Panc1 (cell line): Measurements from ENCODE around the gene FPR3. TPM values are rescaled to one million over a fixed set of nuclear protein-coding genes. Genes with fewer than 3 reads are reported as not detected.
A peak's percentile ranks its signal among the peaks of the same experiment; 100 is the strongest.

Experiments used
- ATAC-seq: fragments of 200-7000 bp; cut with Tn5 transposase; 2 replicates; pipeline ENCODE4 v1.9.1; 2020; ENCODE audit warnings: mild to moderate bottlenecking, moderate library complexity
- BruUV-seq: library from RNA; stranded (reverse); fragments of 400-500 nt; replicated peaks from 2 replicates; lab custom pipeline; 2021; lab: Mats Ljungman, UMichigan
- CTCF ChIA-PET: fragments of 300-600 bp; sonication (Branson Sonifier 250); formaldehyde crosslinking; loops from one replicate; lab custom pipeline; 2022; ENCODE audit warnings: antibody characterized with exemption; lab: Charles Lee
- POLR2A ChIA-PET: fragments of 300-600 bp; sonication (Branson Sonifier 250); formaldehyde crosslinking; loops from one replicate; lab custom pipeline; 2022; ENCODE audit warnings: antibody characterized with exemption; lab: Charles Lee
- DNase-seq: peaks from one replicate; pipeline ENCODE4 v3.0.0-alpha.2; 2010; ENCODE audit warnings: low read depth, low spot score
- H3K27ac ChIP-seq: 2 replicates; pipeline ENCODE4 v1.5.1; 2011; ENCODE audit warnings: mild to moderate bottlenecking, low read length, inconsistent platforms
- H3K27me3 ChIP-seq: fragments of 200-500 bp; sonication (Bioruptor generic); 2 replicates; pipeline ENCODE4 v1.6.0; 2014; ENCODE audit warnings: low read length, inconsistent platforms; ENCODE audit not compliant: control insufficient read depth, insufficient read depth
- H3K36me3 ChIP-seq: fragments of 200-500 bp; sonication (Bioruptor generic); 2 replicates; pipeline ENCODE4 v1.5.1; 2014; ENCODE audit warnings: inconsistent platforms, mild to moderate bottlenecking, low read length, moderate library complexity; ENCODE audit not compliant: control insufficient read depth, insufficient read depth
- H3K4me1 ChIP-seq: 2 replicates; pipeline ENCODE4 v1.5.1; 2011; ENCODE audit warnings: inconsistent platforms, mild to moderate bottlenecking, low read length, moderate library complexity; ENCODE audit not compliant: control insufficient read depth, insufficient read depth
- H3K4me3 ChIP-seq, 2 experiments: 2 replicates each; pipeline ENCODE4 v1.5.1; 2011 to 2012; ENCODE audit warnings: low read depth in 2 of 2, low read length in 2 of 2, mild to moderate bottlenecking in 2 of 2, inconsistent platforms in 1 of 2, moderate library complexity in 1 of 2
- H3K9me3 ChIP-seq: fragments of 200-500 bp; sonication (Bioruptor generic); 2 replicates; pipeline ENCODE4 v1.5.1; 2014; ENCODE audit warnings: low read depth, mild to moderate bottlenecking, inconsistent platforms, low read length, moderate library complexity; ENCODE audit not compliant: control insufficient read depth, insufficient read depth
- CTCF ChIP-seq: fragments of 450-650 bp; IDR thresholded peaks from 2 replicates; pipeline ENCODE4 v1.5.1; 2017; ENCODE audit warnings: mild to moderate bottlenecking
- POLR2AphosphoS5 ChIP-seq: IDR thresholded peaks from 2 replicates; pipeline ENCODE4 v1.6.1; 2012; ENCODE audit warnings: mild to moderate bottlenecking, low read depth, low read length, moderate library complexity
- REST ChIP-seq, 2 experiments: IDR thresholded peaks; 2 replicates each; pipeline ENCODE4 v1.6.1; 2011 to 2012; ENCODE audit warnings: low read depth in 2 of 2, control low read depth in 1 of 2, low read length in 1 of 2, mild to moderate bottlenecking in 1 of 2, moderate library complexity in 1 of 2; ENCODE audit not compliant: insufficient read depth in 1 of 2
- SIN3A ChIP-seq: IDR thresholded peaks from 2 replicates; pipeline ENCODE4 v1.6.1; 2012; ENCODE audit warnings: low read depth, mild to moderate bottlenecking, low read length, moderate library complexity, borderline replicate concordance; ENCODE audit not compliant: insufficient read depth
- TCF7L2 ChIP-seq: IDR thresholded peaks from 2 replicates; pipeline ENCODE4 v1.6.1; 2011; ENCODE audit warnings: mild to moderate bottlenecking, low read depth, low read length, inconsistent platforms
- in situ Hi-C: cut with HindIII; loops from 2 replicates; pipeline ENCODE4 v1.10.0; 2016; ENCODE audit warnings: low sequenced_read_pairs, low pct_unique_long_range_greater_than_20kb
- intact Hi-C: fragments of 100-400 bp; cut with micrococcal nuclease; formaldehyde crosslinking; loops from one replicate; pipeline ENCODE4 v1.10.0; 2022; ENCODE audit not compliant: unreplicated experiment
- total RNA-seq: library from RNA; stranded (reverse); gene quantifications from one replicate; pipeline ENCODE4 v1.2.1, GENCODE V29; 2021; ENCODE audit not compliant: unreplicated experiment

Gene FPR3
- total RNA-seq, 1 experiment from 2014 or later = 0.08 TPM

DNA sequence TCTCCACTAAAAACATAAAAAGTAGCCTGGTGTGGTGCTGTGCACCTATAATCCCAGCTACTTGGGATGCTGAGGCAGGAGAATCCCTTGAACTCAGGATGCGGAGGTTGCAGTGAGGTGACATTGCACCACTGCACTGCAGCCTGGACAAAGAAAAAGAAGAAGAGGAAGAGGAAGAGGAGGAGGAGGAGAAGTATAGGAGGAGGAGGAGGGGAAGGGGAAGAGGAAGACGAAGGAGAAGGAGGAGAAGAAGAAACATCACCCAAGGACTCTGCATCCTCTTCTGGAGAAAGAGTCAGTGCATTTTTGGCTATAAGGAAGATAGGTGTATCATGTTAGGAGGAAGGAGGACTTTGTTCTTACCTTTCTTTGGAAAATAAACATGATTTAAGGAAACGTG is 13.0 kb upstream of the FPR3 start:
- intact Hi-C loops (no loop called here), in situ Hi-C loops (no loop called here)
- Histone ChIP-seq H3K9me3 (no peaks in the 10 kb centered on the region), H3K36me3 (no peaks in the 10 kb centered on the region), H3K27me3 (no peaks in the 10 kb centered on the region), H3K4me3 (no peak overlapping the region), H3K27ac (no peak overlapping the region), H3K4me1 (no peaks in the 10 kb centered on the region)
- CTCF ChIA-PET = no interaction called here
- TF ChIP-seq SIN3A (no peak), POLR2AphosphoS5 (no peak), REST (IDR thresholded peaks at IDR 0.05; ENCODE audit: insufficient read depth in 1 of 2, low read depth in 2 of 2, low read length in 1 of 2) (no peak), CTCF (no peak), TCF7L2 (no peak)
- no TSS peak for BruUV-seq
- POLR2A ChIA-PET = no interaction called here
- DNase-seq (no peak), ATAC-seq (no peak)

DNA sequence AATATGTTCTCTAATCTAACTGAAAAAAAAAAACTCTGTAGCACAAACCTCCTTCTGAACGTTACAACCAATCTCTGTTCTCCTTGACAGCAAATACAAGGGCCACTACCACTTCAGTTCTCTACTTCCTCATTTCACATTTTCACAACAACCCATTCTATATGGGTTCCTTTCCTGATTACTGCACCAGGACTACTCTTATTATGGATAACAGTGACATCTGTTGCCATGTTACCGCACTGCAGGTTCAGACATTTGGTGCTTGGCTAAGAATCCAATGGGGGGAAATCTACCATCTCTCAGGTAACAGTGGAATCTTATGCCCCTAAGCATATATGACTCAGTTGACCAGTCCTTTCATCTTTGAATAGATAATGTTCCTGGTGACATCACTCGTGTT is 11.6 kb upstream of the FPR3 start:
- in situ Hi-C loops = no loop called here
- no peaks in the 10 kb centered on the region for H3K9me3 ChIP-seq
- no peak overlapping the region for H3K27ac ChIP-seq
- no peaks in the 10 kb centered on the region for H3K27me3 ChIP-seq
- POLR2A ChIA-PET = no interaction called here
- no peaks in the 10 kb centered on the region for H3K36me3 ChIP-seq
- no TSS peak for BruUV-seq
- CTCF ChIA-PET = no interaction called here
- no peak overlapping the region for H3K4me3 ChIP-seq
- TF ChIP-seq REST (IDR thresholded peaks at IDR 0.05; ENCODE audit: insufficient read depth in 1 of 2, low read depth in 2 of 2, low read length in 1 of 2) (no peak), CTCF (peak; percentile 43), SIN3A (no peak)
- DNase-seq (no peak), ATAC-seq (peak; percentile 66; the same call in 1 of the 2 replicates)
- no peaks in the 10 kb centered on the region for H3K4me1 ChIP-seq
- intact Hi-C loops = no loop called here
